ENCODE data around the gene TMEM255B. TPM values are rescaled to one million over a fixed set of nuclear protein-coding genes. Genes with fewer than 3 reads are reported as not detected.
"Not testable (repeated sequence)": the region's sequence is repeated elsewhere in the genome, so short reads cannot be mapped to it uniquely, and the experiment has no call there.

TMEM255B gene
- total RNA-seq, 1 donor from 2014 or later = 0.89 TPM

GRCh38 chr13:113833111-113833830 lies 74.2 kb downstream of the TMEM255B start:
- Mint-ChIP-seq H3K36me3 (ENCODE audit: unreplicated experiment) (no peaks in the 10 kb centered on the region), H3K27ac (ENCODE audit: unreplicated experiment) (no peak overlapping the region), H3K27me3 (ENCODE audit: unreplicated experiment) (no peaks in the 10 kb centered on the region), H3K4me3 (ENCODE audit: unreplicated experiment) (no peak overlapping the region), H3K4me1 (ENCODE audit: unreplicated experiment) (peaks cover 19% of the 10 kb centered on the region), H3K9me3 (ENCODE audit: unreplicated experiment) (no peaks in the 10 kb centered on the region)
- no peak for DNase-seq (ENCODE audit: extremely low spot score, unreplicated experiment)
- TF ChIP-seq, protein P1, sequence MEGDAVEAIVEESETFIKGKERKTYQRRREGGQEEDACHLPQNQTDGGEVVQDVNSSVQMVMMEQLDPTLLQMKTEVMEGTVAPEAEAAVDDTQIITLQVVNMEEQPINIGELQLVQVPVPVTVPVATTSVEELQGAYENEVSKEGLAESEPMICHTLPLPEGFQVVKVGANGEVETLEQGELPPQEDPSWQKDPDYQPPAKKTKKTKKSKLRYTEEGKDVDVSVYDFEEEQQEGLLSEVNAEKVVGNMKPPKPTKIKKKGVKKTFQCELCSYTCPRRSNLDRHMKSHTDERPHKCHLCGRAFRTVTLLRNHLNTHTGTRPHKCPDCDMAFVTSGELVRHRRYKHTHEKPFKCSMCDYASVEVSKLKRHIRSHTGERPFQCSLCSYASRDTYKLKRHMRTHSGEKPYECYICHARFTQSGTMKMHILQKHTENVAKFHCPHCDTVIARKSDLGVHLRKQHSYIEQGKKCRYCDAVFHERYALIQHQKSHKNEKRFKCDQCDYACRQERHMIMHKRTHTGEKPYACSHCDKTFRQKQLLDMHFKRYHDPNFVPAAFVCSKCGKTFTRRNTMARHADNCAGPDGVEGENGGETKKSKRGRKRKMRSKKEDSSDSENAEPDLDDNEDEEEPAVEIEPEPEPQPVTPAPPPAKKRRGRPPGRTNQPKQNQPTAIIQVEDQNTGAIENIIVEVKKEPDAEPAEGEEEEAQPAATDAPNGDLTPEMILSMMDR (IDR thresholded peaks at IDR 0.05) = no peak

DNA sequence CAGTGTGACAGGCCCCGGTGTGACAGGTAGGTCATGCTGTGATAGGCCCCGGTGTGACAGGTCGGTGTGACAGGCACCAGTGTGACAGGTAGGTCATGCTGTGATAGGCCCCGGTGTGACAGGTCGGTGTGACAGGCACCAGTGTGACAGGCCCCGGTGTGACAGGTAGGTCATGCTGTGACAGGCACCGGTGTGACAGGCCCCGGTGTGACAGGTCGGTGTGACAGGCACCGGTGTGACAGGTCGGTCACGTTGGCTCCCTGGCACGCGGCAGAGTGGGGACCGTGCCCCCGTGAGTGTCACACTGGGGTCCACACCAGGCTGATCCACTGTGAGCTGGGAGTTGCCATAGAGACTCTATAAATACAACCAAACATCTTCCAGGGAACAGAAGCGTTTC lies 75.0 kb downstream of the TMEM255B start:
- peak overlapping the region; percentile 44 for H3K27ac Mint-ChIP-seq (ENCODE audit: unreplicated experiment)
- not testable (repeated sequence) for H3K9me3 Mint-ChIP-seq (ENCODE audit: unreplicated experiment)

GRCh38 chr13:113834496-113835200 lies 75.6 kb downstream of the TMEM255B start:
- DNase-seq (ENCODE audit: extremely low spot score, unreplicated experiment) = no peak
- TF ChIP-seq, protein P1 (IDR thresholded peaks at IDR 0.05) = no peak
- Mint-ChIP-seq H3K4me3 (ENCODE audit: unreplicated experiment) (no peak overlapping the region), H3K27me3 (ENCODE audit: unreplicated experiment) (no peaks in the 10 kb centered on the region), H3K36me3 (ENCODE audit: unreplicated experiment) (no peaks in the 10 kb centered on the region), H3K9me3 (ENCODE audit: unreplicated experiment) (no peaks in the 10 kb centered on the region), H3K27ac (ENCODE audit: unreplicated experiment) (no peak overlapping the region), H3K4me1 (ENCODE audit: unreplicated experiment) (peaks cover 22% of the 10 kb centered on the region)

More for the DNA sequence above, 75.0 kb downstream of the TMEM255B start:
- not testable (repeated sequence) for H3K36me3 Mint-ChIP-seq (ENCODE audit: unreplicated experiment); H3K4me3 Mint-ChIP-seq (ENCODE audit: unreplicated experiment); H3K27me3 Mint-ChIP-seq (ENCODE audit: unreplicated experiment); DNase-seq (ENCODE audit: extremely low spot score, unreplicated experiment)
- H3K4me1 Mint-ChIP-seq (ENCODE audit: unreplicated experiment) = peaks cover 22% of the 10 kb centered on the region

DNA sequence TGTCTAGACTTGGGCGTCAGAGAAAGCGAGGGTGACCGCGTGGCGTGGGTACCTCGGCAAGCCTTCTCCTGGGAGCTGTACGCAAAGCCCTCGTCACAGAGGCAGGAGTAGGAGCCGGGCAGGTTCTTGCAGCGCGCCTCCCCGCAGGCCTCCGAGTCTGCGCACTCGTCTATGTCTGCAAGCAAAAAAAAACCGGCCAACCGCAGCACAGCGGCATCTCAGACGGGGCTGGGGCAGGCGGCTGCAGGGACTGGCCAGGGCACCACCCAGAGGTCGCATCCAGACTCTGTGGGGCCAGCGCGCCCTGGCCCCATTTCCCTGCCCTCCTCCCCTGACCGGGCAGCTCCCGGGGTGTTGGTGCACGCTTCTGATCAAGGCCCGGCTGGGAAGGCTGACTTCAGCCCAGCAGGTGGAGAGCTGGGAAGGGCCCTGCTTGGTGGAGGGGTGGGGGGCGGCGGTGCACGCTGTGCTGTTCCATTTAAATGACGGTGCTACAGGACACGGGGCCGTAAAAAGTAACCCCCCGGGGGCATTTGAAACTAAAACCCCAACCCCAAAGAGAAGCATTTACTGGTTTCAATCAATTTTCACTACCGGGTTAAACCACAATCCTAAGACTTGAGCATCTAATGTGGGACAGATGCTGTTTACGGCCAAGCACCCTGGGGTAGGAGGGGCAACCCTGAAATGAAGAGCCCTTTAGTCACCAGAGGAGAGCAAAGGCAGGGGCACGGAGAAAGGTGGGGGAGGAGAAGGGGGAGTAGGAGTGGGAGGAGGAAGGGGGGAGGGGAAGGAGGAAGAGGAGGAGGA lies 76.6 kb downstream of the TMEM255B start:
- DNase-seq (ENCODE audit: extremely low spot score, unreplicated experiment) = no peak
- peaks cover 22% of the 10 kb centered on the region for H3K4me1 Mint-ChIP-seq (ENCODE audit: unreplicated experiment)
- H3K27me3 Mint-ChIP-seq (ENCODE audit: unreplicated experiment) = no peaks in the 10 kb centered on the region
- H3K27ac Mint-ChIP-seq (ENCODE audit: unreplicated experiment) = peak overlapping the region; percentile 83
- H3K4me3 Mint-ChIP-seq (ENCODE audit: unreplicated experiment) = no peak overlapping the region
- TF ChIP-seq, protein P1 (IDR thresholded peaks at IDR 0.05) = no peak
- H3K9me3 Mint-ChIP-seq (ENCODE audit: unreplicated experiment) = no peaks in the 10 kb centered on the region
- H3K36me3 Mint-ChIP-seq (ENCODE audit: unreplicated experiment) = no peaks in the 10 kb centered on the region

DNA sequence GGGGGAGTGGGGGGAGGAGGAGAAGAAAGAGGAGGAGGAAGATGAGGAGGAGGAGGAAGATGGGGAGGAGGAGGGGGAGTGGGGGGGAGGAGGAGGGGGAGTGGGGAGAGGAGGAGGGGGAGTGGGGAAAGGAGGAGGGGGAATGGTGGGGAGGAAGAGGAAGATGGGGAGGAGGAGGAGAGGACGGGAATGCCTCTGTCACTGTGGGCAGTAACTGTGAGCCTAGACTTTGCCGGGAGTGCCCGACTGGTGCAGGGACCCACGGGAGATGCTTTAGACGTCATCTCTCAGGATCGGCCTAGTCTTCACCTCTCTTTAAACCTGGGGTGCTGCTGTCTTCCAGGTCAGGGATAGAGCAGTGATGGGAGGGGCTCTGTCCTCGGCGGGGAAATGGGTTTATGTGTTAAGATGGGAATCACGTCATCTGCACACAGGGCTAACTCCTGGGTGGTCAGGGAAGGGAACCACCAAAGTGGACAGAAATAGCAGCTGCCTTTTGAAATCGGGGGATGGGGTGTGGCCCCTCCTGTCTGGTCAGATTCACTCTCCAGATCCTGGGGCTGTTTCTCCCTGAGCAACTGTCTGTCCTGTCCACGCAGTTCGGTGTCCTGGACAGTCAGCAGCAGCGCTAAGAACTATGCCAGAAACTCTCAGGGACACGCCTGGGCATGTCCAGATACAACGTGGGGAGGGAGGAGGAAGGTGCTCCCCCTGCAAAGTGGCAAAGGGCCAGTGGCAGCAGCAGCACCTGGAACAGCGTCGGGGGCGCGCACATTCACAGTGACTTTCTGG lies 77.9 kb downstream of the TMEM255B start:
- H3K4me3 Mint-ChIP-seq (ENCODE audit: unreplicated experiment) = peak overlapping the region; percentile 4
- peaks cover 22% of the 10 kb centered on the region for H3K4me1 Mint-ChIP-seq (ENCODE audit: unreplicated experiment)
- TF ChIP-seq, protein P1 (IDR thresholded peaks at IDR 0.05) = no peak
- no peaks in the 10 kb centered on the region for H3K9me3 Mint-ChIP-seq (ENCODE audit: unreplicated experiment)
- no peaks in the 10 kb centered on the region for H3K36me3 Mint-ChIP-seq (ENCODE audit: unreplicated experiment)
- H3K27me3 Mint-ChIP-seq (ENCODE audit: unreplicated experiment) = no peaks in the 10 kb centered on the region
- peak overlapping the region; percentile 97 for H3K27ac Mint-ChIP-seq (ENCODE audit: unreplicated experiment)
- DNase-seq (ENCODE audit: extremely low spot score, unreplicated experiment) = no peak
